Loucy (cell line): ENCODE measurements around the gene NIN.

Source experiments
- H2AFZ ChIP-seq: fragments of 200-600 bp; sonication (generic); 2 replicates; pipeline ENCODE4 v1.6.0; 2016; ENCODE audit warnings: antibody characterized with exemption, mild to moderate bottlenecking, low read length, moderate library complexity
- H3F3A ChIP-seq: fragments of 200-600 bp; 2 replicates; pipeline ENCODE4 v1.6.0; 2016; ENCODE audit warnings: antibody characterized with exemption, low read depth, mild to moderate bottlenecking
- H3K27me3 ChIP-seq: fragments of 200-600 bp; sonication (generic); 2 replicates; pipeline ENCODE4 v1.6.1; 2014; ENCODE audit warnings: low read length, mild to moderate bottlenecking; ENCODE audit not compliant: insufficient read depth, poor library complexity, severe bottlenecking
- H3K36me3 ChIP-seq: fragments of 200-600 bp; sonication (generic); 2 replicates; pipeline ENCODE4 v1.6.1; 2016; ENCODE audit warnings: low read length; ENCODE audit not compliant: insufficient read depth
- H3K4me1 ChIP-seq: fragments of 200-600 bp; sonication (generic); 2 replicates; pipeline ENCODE4 v1.5.1; 2014; ENCODE audit warnings: low read length, mild to moderate bottlenecking; ENCODE audit not compliant: insufficient read depth, poor library complexity, severe bottlenecking
- H3K4me2 ChIP-seq: fragments of 200-600 bp; sonication (generic); 2 replicates; pipeline ENCODE4 v1.6.0; 2014; ENCODE audit warnings: antibody characterized with exemption, low read length, low read depth, mild to moderate bottlenecking; ENCODE audit not compliant: poor library complexity, severe bottlenecking
- H3K4me3 ChIP-seq: fragments of 200-600 bp; sonication (generic); 2 replicates; pipeline ENCODE4 v1.5.1; 2014; ENCODE audit warnings: low read length, mild to moderate bottlenecking, mixed read lengths; ENCODE audit not compliant: poor library complexity, severe bottlenecking
- H3K79me2 ChIP-seq: fragments of 200-600 bp; sonication (generic); 2 replicates; pipeline ENCODE4 v1.6.1; 2014; ENCODE audit warnings: low read length; ENCODE audit not compliant: insufficient read depth
- H3K9ac ChIP-seq: fragments of 200-600 bp; sonication (generic); 2 replicates; pipeline ENCODE4 v1.6.0; 2014; ENCODE audit warnings: mild to moderate bottlenecking, low read depth, low read length, moderate library complexity; ENCODE audit not compliant: poor library complexity, severe bottlenecking
- H3K9me2 ChIP-seq: fragments of 200-600 bp; sonication (generic); replicated peaks from 2 replicates; pipeline ENCODE4 v1.6.1; 2016; ENCODE audit warnings: low read depth, low read length, mixed read lengths
- H3K9me3 ChIP-seq: fragments of 200-600 bp; sonication (generic); 2 replicates; pipeline ENCODE4 v1.6.1; 2014; ENCODE audit warnings: mild to moderate bottlenecking, antibody characterized with exemption, low read length, low read depth; ENCODE audit not compliant: insufficient read depth
- H4K20me1 ChIP-seq: fragments of 200-600 bp; sonication (generic); 2 replicates; pipeline ENCODE4 v1.6.0; 2014; ENCODE audit warnings: antibody characterized with exemption, low read length, mild to moderate bottlenecking; ENCODE audit not compliant: insufficient read depth, poor library complexity, severe bottlenecking
- EZH2phosphoT487 ChIP-seq: fragments of 200-600 bp; IDR thresholded peaks from 2 replicates; pipeline ENCODE4 v1.6.1; 2018; ENCODE audit warnings: antibody characterized with exemption, mild to moderate bottlenecking, moderate library complexity, borderline replicate concordance
- TF ChIP-seq, protein P1 (sequence below): fragments of 200-600 bp; sonication (generic); conservative IDR thresholded peaks from 2 replicates; pipeline ENCODE4 v1.5.1; 2014; ENCODE audit warnings: mild to moderate bottlenecking, antibody characterized with exemption, low read length

Gene NIN

DNA sequence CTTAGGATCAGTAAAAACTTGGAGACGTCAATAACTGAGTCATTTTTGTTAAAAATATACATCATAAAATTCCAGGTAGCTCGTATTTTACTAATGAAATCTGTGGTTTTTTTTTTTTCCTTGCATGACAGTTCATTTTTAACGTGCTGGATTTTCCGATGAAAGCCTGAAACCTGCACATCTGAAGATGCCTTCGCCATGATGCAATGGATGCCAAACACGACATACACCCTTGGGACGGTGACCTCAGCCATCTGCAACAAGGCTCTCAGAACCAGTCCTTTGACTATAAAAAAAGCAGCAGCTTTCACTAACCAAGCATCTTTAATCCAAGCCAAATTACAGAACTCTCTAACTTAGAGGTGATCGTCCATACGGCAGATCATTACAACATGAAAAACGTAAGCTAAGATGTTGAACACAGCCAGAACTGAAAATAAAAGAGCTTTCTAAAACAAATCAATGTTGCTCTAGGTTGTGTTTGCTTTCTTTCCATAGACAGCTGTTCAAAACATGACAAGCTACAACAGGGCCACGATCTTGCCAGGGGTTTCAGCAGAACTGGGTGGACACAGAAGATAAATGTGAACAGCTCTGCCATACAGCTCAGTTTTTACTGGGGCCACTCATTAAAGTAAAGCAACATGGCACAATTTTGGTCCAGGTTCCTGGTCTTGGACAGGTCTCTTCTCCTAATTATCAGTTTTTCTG lies 7.8 kb downstream of the NIN start:
- peaks cover 17% of the 10 kb centered on the region; the same call in 1 of the 2 replicates for H3K36me3 ChIP-seq
- H2AFZ ChIP-seq: no peak overlapping the region

DNA sequence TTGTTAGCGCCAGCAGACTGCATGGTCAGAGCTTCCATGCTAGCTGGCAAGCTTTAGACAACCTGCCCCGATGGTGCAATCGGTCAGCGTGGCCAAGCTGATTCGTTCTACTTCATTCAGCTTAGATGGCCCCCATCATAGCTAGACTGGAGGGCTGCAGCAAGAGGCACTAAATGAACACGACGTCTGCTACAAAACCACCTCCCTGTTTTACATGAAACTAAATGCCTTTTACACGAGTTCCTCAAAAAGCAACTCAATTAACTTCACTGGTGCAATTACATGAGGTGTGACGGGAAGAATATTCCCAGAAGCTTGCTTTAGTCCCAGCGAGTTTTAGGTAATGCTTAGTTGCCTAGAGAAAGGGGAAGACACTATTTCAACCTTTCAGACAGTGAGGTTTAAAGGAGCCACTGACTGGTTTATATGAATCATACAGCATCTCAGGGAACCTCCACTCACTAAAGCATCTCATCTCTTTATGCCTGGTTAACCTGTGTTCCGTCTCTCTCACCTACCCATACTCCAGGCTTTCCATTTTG lies 8.4 kb downstream of the NIN start:
- H3K4me3 ChIP-seq: no peak overlapping the region
- no peaks in the 10 kb centered on the region for H3K9me2 ChIP-seq
- no peaks in the 10 kb centered on the region for H3K9me3 ChIP-seq
- H2AFZ ChIP-seq: no peak overlapping the region
- peaks cover 100% of the 10 kb centered on the region for H3K79me2 ChIP-seq
- H3K9ac ChIP-seq: no peak overlapping the region
- H3K36me3 ChIP-seq: peaks cover 18% of the 10 kb centered on the region; the same call in 1 of the 2 replicates
- H3K27me3 ChIP-seq: no peaks in the 10 kb centered on the region
- peaks cover 80% of the 10 kb centered on the region for H4K20me1 ChIP-seq
- H3K4me1 ChIP-seq: peaks cover 63% of the 10 kb centered on the region
- TF ChIP-seq, protein P1, sequence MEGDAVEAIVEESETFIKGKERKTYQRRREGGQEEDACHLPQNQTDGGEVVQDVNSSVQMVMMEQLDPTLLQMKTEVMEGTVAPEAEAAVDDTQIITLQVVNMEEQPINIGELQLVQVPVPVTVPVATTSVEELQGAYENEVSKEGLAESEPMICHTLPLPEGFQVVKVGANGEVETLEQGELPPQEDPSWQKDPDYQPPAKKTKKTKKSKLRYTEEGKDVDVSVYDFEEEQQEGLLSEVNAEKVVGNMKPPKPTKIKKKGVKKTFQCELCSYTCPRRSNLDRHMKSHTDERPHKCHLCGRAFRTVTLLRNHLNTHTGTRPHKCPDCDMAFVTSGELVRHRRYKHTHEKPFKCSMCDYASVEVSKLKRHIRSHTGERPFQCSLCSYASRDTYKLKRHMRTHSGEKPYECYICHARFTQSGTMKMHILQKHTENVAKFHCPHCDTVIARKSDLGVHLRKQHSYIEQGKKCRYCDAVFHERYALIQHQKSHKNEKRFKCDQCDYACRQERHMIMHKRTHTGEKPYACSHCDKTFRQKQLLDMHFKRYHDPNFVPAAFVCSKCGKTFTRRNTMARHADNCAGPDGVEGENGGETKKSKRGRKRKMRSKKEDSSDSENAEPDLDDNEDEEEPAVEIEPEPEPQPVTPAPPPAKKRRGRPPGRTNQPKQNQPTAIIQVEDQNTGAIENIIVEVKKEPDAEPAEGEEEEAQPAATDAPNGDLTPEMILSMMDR: no peak
- TF ChIP-seq EZH2phosphoT487: no peak
- peak overlapping the region; percentile 98 for H3K4me2 ChIP-seq
- no peaks in the 10 kb centered on the region for H3F3A ChIP-seq

More for the DNA sequence above, 7.8 kb downstream of the NIN start:
- H3K9me2 ChIP-seq: no peaks in the 10 kb centered on the region
- peaks cover 100% of the 10 kb centered on the region for H3K79me2 ChIP-seq
- H3F3A ChIP-seq: no peaks in the 10 kb centered on the region
- no peak for TF ChIP-seq EZH2phosphoT487
- TF ChIP-seq, protein P1: no peak
- peak overlapping the region; percentile 98 for H3K4me2 ChIP-seq
- H3K4me3 ChIP-seq: peak overlapping the region; percentile 84
- H3K9me3 ChIP-seq: no peaks in the 10 kb centered on the region
- H4K20me1 ChIP-seq: peaks cover 85% of the 10 kb centered on the region
- H3K27me3 ChIP-seq: no peaks in the 10 kb centered on the region
- peaks cover 68% of the 10 kb centered on the region for H3K4me1 ChIP-seq
- no peak overlapping the region for H3K9ac ChIP-seq

DNA sequence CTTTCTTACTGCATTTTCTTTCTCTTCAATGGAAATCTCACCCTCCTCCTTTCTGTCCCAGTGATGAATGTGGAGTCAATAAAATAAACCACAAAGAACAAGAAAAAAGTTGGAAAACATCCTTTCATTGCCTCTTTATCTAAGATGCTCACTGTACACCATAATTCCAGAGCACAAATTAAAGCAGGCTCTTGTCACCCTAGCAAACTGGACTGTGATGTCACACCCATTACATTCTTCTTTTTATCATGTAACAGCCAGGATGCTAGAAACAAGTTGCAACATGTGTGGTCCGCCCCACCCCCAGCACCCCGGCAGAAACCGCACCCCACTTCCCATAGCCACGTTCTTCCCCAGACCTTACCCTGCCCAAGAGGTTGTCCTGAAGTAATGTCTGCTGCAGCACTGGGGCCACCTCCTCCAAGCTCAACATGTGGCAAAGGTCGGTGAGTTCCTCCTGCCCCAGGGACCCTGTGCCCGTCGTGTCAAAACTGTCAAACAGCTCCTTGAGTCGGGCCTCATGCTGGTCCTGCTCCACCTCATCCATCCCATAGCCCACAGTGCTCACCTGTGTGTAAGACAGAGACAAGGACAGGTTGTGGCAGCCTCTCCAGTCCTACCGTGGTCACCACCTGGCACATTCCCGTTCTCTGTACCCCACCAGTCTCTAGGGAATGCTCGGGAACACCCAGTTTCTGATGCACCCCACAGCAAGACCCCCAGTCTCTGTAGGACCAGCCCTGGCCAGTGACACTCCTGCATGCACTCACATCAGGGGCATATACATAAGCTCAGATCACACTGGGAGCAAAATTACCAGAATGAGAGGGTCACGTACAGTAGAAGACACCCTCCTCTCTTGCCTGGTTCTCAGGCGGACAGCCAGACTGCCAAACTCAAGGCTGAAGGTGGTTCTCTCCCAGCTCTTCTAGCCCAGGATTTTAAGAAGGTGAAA lies 9.2 kb downstream of the NIN start:
- Histone ChIP-seq H3K79me2 (peaks cover 100% of the 10 kb centered on the region), H2AFZ (no peak overlapping the region), H3K36me3 (peaks cover 18% of the 10 kb centered on the region; the same call in 1 of the 2 replicates), H3K4me3 (no peak overlapping the region), H3K9ac (peak overlapping the region; percentile 18), H3K4me2 (peak overlapping the region; percentile 98), H3K4me1 (peaks cover 57% of the 10 kb centered on the region), H3K27me3 (no peaks in the 10 kb centered on the region), H4K20me1 (peaks cover 76% of the 10 kb centered on the region), H3K9me3 (no peaks in the 10 kb centered on the region), H3K9me2 (no peaks in the 10 kb centered on the region), H3F3A (no peaks in the 10 kb centered on the region)
- TF ChIP-seq, protein P1: no peak
- TF ChIP-seq EZH2phosphoT487: no peak
